NT2/D1 (cell line): Measurements from ENCODE around the gene PHLDA3.

Experiments used
- DNase-seq: peaks from one replicate; pipeline ENCODE4 v3.0.0-alpha.2; 2011; ENCODE audit warnings: low read depth, low spot score
- H3K27me3 ChIP-seq: 2 replicates; pipeline ENCODE4 v1.6.0; 2011; ENCODE audit warnings: mild to moderate bottlenecking; ENCODE audit not compliant: insufficient read length, insufficient read depth
- H3K36me3 ChIP-seq: 2 replicates; pipeline ENCODE4 v1.6.1; 2011; ENCODE audit warnings: mild to moderate bottlenecking, low read length, mixed read lengths; ENCODE audit not compliant: insufficient read depth, insufficient read length
- H3K4me1 ChIP-seq: 2 replicates; pipeline ENCODE4 v1.5.1; 2011; ENCODE audit not compliant: insufficient read depth, insufficient read length
- H3K4me3 ChIP-seq: 2 replicates; pipeline ENCODE4 v1.5.1; 2011; ENCODE audit warnings: low read depth; ENCODE audit not compliant: insufficient read length
- H3K9ac ChIP-seq: 2 replicates; pipeline ENCODE4 v1.6.0; 2011; ENCODE audit warnings: low read depth; ENCODE audit not compliant: insufficient read length
- H3K9me3 ChIP-seq: 2 replicates; pipeline ENCODE4 v1.5.1; 2011; ENCODE audit warnings: mild to moderate bottlenecking, low read length; ENCODE audit not compliant: insufficient read depth
- SUZ12 ChIP-seq: IDR thresholded peaks from 2 replicates; pipeline ENCODE4 v1.6.1; 2011; ENCODE audit not compliant: insufficient read length, insufficient read depth; ENCODE audit errors: extremely low read depth
- YY1 ChIP-seq: IDR thresholded peaks from 2 replicates; pipeline ENCODE4 v1.6.1; 2011; ENCODE audit not compliant: insufficient read length, insufficient read depth
- ZNF274 ChIP-seq: IDR thresholded peaks from 2 replicates; pipeline ENCODE4 v1.6.1; 2011; ENCODE audit warnings: mild to moderate bottlenecking, low read depth, low read length

The PHLDA3 gene

GRCh38 chr1:201489643-201490261 is 20.8 kb upstream of the PHLDA3 start:
- H3K27me3 ChIP-seq, result no peaks in the 10 kb centered on the region
- H3K9me3 ChIP-seq, result no peaks in the 10 kb centered on the region; the same call in 1 of the 2 replicates
- no peak overlapping the region for H3K4me3 ChIP-seq
- H3K4me1 ChIP-seq, result peaks cover 13% of the 10 kb centered on the region
- TF ChIP-seq YY1, result no peak
- TF ChIP-seq SUZ12, result no peak
- TF ChIP-seq ZNF274, result no peak
- H3K36me3 ChIP-seq, result peaks cover 17% of the 10 kb centered on the region
- no peak overlapping the region for H3K9ac ChIP-seq
- DNase-seq, result no peak

- H3K9me3 ChIP-seq, result no peaks in the 10 kb centered on the region; the same call in 1 of the 2 replicates
- H3K4me3 ChIP-seq, result no peak overlapping the region
- H3K36me3 ChIP-seq, result peaks cover 22% of the 10 kb centered on the region
- no peaks in the 10 kb centered on the region for H3K27me3 ChIP-seq
- TF ChIP-seq SUZ12, result no peak
- TF ChIP-seq ZNF274, result no peak
- TF ChIP-seq YY1, result no peak
- H3K4me1 ChIP-seq, result peaks cover 5% of the 10 kb centered on the region
- no peak for DNase-seq
- no peak overlapping the region for H3K9ac ChIP-seq
These were observed 20.0 kb upstream of the PHLDA3 start for GRCh38 chr1:201488830-201489589.

- no peaks in the 10 kb centered on the region for H3K4me1 ChIP-seq
- no peak overlapping the region for H3K4me3 ChIP-seq
- no peak for TF ChIP-seq YY1
- no peak for TF ChIP-seq ZNF274
- TF ChIP-seq SUZ12, result no peak
- H3K9me3 ChIP-seq, result no peaks in the 10 kb centered on the region
- H3K27me3 ChIP-seq, result no peaks in the 10 kb centered on the region
- no peak for DNase-seq
- H3K36me3 ChIP-seq, result peaks cover 23% of the 10 kb centered on the region
- no peak overlapping the region for H3K9ac ChIP-seq
These were observed 18.8 kb upstream of the PHLDA3 start for GRCh38 chr1:201487742-201488141.

DNA sequence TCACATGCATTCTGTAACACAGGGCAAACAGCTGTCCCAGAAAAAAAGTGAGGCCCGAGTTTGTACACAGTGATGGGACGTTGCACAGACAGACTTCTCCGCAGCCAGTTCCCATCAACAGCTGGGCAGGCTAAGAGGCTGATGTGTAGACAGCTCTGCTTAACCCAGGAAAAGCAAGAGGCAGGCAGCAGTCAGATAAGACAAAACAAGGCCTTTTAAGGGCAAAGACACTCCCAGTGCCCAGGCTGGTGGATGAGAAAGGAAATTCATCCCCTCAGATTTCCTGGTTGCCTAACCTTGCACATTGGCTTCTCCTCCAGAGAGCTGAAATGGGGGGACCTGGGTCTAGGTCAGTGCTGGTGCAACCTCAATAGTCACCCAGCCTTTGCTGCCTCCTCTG is 17.2 kb upstream of the PHLDA3 start:
- no peak for DNase-seq
- Histone ChIP-seq H3K9ac (no peak overlapping the region), H3K27me3 (peaks cover 8% of the 10 kb centered on the region), H3K4me3 (no peak overlapping the region), H3K4me1 (peaks cover 6% of the 10 kb centered on the region), H3K36me3 (peaks cover 23% of the 10 kb centered on the region), H3K9me3 (no peaks in the 10 kb centered on the region)
- TF ChIP-seq ZNF274 (no peak), SUZ12 (no peak), YY1 (no peak)

DNA sequence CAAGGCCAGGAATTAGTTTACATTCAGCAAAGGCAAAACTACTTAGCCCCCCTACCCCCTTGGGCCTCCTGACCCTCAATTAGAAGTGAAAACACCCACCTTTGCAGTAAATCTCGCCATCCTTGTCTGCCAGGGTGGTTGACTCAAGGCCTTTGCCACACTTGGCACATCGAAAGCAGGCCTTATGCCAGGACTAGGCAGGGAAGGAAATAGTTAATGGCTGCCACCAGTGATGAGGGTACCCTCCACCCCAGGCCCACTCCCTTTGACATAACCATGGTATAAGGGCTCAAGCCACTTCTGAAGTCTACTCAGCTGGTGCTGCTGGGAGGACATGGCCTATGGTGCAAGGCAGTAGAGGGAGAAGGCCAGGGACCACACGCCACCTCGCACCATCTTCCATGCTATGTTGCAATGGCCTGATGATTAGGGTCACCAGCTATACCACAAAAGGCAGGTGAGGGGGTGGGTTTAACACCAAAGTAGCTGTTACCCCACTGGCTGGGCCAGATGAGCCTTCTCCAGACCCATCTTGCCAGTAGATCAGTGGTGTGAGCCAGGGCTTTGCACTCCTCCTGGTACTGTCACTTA is 16.3 kb upstream of the PHLDA3 start:
- H3K36me3 ChIP-seq, result peaks cover 18% of the 10 kb centered on the region
- H3K27me3 ChIP-seq, result peaks cover 12% of the 10 kb centered on the region
- H3K4me3 ChIP-seq, result no peak overlapping the region
- no peaks in the 10 kb centered on the region for H3K9me3 ChIP-seq
- H3K4me1 ChIP-seq, result peaks cover 8% of the 10 kb centered on the region
- no peak for DNase-seq
- TF ChIP-seq ZNF274 (no peak), YY1 (no peak), SUZ12 (no peak)
- H3K9ac ChIP-seq, result no peak overlapping the region

GRCh38 chr1:201483373-201483949 is 14.5 kb upstream of the PHLDA3 start:
- Histone ChIP-seq H3K9me3 (no peaks in the 10 kb centered on the region), H3K27me3 (peaks cover 12% of the 10 kb centered on the region), H3K4me3 (no peak overlapping the region), H3K4me1 (peaks cover 8% of the 10 kb centered on the region), H3K9ac (no peak overlapping the region), H3K36me3 (peaks cover 7% of the 10 kb centered on the region)
- TF ChIP-seq YY1 (no peak), SUZ12 (no peak), ZNF274 (no peak)
- DNase-seq, result no peak

GRCh38 chr1:201482755-201483154 is 13.8 kb upstream of the PHLDA3 start:
- TF ChIP-seq YY1 (no peak), SUZ12 (no peak), ZNF274 (no peak)
- Histone ChIP-seq H3K4me3 (no peak overlapping the region), H3K27me3 (peaks cover 12% of the 10 kb centered on the region), H3K4me1 (peaks cover 8% of the 10 kb centered on the region), H3K9ac (no peak overlapping the region), H3K36me3 (peaks cover 6% of the 10 kb centered on the region), H3K9me3 (no peaks in the 10 kb centered on the region)
- no peak for DNase-seq
